IPS-NIHi11 (cell line): ENCODE measurements around the gene ZNF716.
"Not testable (repeated sequence)": the region's sequence is repeated elsewhere in the genome, so short reads cannot be mapped to it uniquely, and the experiment has no call there.

ENCODE experiments used
- DNase-seq: peaks from one replicate; pipeline ENCODE4 v3.0.0; 2012; ENCODE audit warnings: mixed read lengths, low spot score

The ZNF716 gene

DNA sequence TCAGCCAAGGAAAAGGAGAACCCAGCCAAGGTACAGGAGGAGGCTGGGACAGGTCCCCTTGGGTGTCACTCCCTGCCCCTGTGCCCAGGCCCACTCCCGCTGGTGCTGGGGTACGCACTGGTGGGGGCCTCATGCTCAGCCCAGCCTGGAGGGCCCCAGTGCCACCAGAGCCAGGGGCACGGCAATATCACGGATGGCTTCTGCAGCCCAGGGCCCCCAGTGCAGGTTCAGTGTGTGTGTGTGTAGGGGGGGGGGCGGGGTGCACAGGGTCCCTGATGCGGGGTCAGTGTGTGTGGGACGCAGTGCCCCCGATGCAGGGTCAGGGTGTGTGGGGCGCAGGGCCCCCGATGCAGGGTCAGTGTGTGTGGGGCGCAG is 23.4 kb upstream of the ZNF716 start:
- DNase-seq = no peak

DNA sequence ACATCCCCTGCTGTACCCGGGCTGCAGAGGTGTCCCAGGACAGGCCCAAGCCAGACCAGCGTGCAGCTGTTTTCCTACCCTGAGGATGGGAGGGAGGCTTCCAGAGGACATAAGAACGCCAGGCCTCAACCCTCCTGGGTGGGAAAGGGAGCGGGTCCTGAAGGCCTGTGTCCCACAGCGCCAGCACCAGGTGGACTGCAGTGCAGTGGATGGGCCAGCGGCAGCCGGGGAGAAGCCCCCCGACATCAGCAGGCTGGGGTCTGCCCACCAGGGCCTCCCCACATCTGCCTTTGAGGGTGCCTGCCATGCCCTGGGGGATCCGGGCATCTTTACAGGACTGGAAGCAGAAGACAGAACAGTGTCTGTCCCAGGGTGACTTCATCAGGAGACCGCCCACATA is 22.8 kb upstream of the ZNF716 start:
- DNase-seq = no peak

DNA sequence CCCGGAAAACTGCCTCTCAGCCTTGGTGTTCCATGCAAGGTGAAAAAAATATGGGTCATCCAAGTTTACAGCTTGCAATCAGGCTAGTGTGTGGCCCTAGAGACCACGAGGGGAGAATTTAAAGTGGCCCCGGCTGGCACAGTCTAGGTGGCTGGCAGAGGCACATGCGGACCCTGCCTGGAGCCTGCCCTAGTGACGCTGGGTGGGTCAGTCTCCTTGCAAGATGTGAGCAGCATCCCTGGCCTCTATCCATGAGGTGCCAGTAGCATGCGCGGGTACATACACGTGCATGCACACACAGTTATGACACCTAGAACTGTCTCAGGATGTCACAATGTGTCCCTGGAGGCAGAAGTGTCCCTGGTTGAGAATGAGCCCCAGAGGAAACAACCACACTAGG is 22.4 kb upstream of the ZNF716 start:
- DNase-seq = no peak

GRCh38 chr7:57432583-57432982 is 17.4 kb upstream of the ZNF716 start:
- DNase-seq = no peak

- no peak for DNase-seq
Observed at GRCh38 chr7:57437581-57437980, 12.4 kb upstream of the ZNF716 start.

- no peak for DNase-seq
Observed at GRCh38 chr7:57438244-57438643, 11.7 kb upstream of the ZNF716 start.

DNA sequence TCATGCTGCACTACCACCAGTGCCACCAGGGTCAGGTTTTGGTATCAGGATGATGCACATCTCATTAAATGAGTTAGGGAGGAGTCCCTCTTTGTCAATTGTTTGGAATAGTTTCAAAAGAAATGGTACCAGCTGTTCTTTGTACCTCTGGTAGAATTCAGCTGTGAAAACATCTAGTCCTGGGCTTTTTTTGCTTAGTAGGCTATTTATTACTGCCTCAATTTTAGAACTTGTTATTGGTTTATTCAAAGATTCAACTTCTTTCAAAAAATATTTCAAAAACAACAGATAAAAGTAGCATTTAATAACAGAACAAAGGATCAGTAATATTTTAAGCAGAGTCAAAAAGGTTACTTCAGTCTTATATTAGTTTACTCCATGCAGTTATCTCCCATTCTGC is 6.4 kb upstream of the ZNF716 start:
- DNase-seq = no peak

DNA sequence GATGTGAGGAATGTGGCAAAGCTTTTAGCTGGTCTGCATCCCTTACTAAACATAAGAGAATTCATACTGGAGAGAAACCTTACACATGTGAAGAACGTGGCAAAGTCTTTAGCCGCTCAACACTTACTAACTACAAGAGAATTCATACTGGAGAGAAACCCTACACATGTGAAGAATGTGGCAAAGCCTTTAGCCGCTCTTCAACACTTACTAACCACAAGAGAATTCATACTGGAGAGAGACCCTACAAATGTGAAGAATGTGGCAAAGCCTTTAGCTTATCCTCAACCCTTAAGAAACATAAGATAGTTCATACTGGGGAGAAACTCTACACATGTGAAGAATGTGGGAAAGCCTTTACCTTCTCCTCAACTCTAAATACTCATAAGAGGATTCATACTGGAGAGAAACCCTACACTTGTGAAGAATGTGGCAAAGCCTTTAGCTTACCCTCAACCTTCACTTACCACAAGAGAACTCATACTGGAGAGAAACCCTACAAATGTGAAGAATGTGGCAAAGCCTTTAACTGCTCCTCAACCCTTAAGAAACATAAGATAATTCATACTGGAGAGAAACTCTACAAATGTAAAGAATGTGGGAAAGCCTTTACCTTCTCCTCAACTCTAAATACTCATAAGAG is 19.3 kb downstream of the ZNF716 start:
- not testable (repeated sequence) for DNase-seq

- not testable (repeated sequence) for DNase-seq
Observed at GRCh38 chr7:57480304-57480703, 30.3 kb downstream of the ZNF716 start.

DNA sequence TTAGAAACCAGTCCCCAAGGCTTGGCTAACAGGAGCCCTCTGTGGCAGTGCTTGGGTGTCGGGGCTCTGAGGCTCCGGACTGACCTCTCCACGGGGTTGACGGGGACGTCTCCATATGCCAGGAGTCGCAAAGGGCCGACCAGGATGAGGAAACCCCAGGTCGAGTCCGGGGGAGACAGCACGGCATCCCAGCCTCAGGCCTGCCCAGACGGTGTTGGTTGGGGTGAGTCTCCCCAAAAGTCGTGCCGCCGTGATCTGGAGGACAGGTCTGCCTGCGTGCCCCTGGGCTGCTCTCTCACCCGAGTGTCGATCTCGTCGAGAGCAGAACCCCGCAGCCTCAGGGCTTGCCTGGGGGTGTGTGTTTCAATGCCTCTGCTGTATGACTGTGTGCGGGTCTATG is 35.0 kb downstream of the ZNF716 start:
- DNase-seq = not testable (repeated sequence)

- DNase-seq = no peak
Observed at GRCh38 chr7:57487957-57488356, 38.0 kb downstream of the ZNF716 start.

DNA sequence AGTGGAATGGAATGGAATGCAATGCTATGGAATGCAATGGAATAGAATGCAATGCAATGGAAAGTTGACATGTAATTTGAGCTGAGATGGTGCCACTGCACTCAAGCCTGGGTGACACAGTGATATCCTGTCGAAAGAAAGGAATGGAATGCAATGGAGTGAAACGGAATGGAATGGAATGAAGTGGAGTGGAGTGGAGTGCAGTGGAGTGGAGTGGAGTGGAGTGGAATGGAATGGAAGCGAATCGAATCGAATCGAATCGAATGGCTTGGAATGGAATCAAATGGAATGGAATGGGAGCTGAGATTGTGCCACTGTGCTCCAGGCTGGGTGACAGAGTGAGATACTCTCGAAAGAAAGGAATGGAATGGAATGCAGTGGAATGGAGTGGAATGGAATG is 45.1 kb downstream of the ZNF716 start:
- DNase-seq = not testable (repeated sequence)

GRCh38 chr7:57496395-57496794 is 46.4 kb downstream of the ZNF716 start:
- DNase-seq = no peak

DNA sequence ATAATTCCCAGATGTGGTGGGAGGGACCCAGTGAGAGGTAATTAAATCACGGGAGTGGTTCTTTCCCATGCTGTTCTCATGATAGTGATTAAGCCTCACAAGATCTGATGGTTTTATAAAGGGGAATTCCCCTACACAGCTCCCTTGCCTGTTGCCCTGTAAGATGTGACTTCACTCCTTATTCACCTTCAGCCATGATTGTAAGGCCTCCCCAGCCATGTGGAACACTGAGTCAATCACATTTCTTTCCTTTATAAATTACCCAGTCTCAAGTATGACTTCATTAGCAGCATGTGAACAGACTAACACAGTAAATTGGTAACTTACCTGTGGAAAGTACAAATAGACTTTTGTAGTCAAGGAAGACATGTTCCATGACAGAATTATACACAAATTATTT is 55.2 kb downstream of the ZNF716 start:
- no peak for DNase-seq
